HG02678 (cell line): ENCODE data around the gene MEPCE.
"Not testable (repeated sequence)": the region's sequence is repeated elsewhere in the genome, so short reads cannot be mapped to it uniquely, and the experiment has no call there.

Experiments used
- ATAC-seq: cut with Tn5 transposase; IDR thresholded peaks from one replicate; pipeline ENCODE4 v1.9.1; 2021; ENCODE audit warnings: mild to moderate bottlenecking, moderate library complexity; ENCODE audit not compliant: unreplicated experiment

Gene MEPCE

GRCh38 chr7:100433276-100433591 is 3.6 kb downstream of the MEPCE start:
- no peak for ATAC-seq

- no peak for ATAC-seq
Measured at GRCh38 chr7:100433592-100434296, 4.1 kb downstream of the MEPCE start.

GRCh38 chr7:100434297-100435144 is 4.9 kb downstream of the MEPCE start:
- no peak for ATAC-seq

- ATAC-seq, result peak; percentile 29
Measured at GRCh38 chr7:100435401-100436304, 6.0 kb downstream of the MEPCE start.

GRCh38 chr7:100437150-100438100 is 7.8 kb downstream of the MEPCE start:
- ATAC-seq, result no peak

- no peak for ATAC-seq
Measured at GRCh38 chr7:100438172-100438571, 8.5 kb downstream of the MEPCE start.

GRCh38 chr7:100438731-100439130 is 9.1 kb downstream of the MEPCE start:
- not testable (repeated sequence) for ATAC-seq

- not testable (repeated sequence) for ATAC-seq
Measured at GRCh38 chr7:100439244-100439643, 9.6 kb downstream of the MEPCE start.

GRCh38 chr7:100441641-100442535 is 12.3 kb downstream of the MEPCE start:
- no peak for ATAC-seq

- ATAC-seq, result no peak
Measured at GRCh38 chr7:100443096-100443840, 13.6 kb downstream of the MEPCE start.

- no peak for ATAC-seq
Measured at GRCh38 chr7:100444311-100445278, 15.0 kb downstream of the MEPCE start.

- ATAC-seq, result no peak
Measured at GRCh38 chr7:100446040-100446439, 16.4 kb downstream of the MEPCE start.

- not testable (repeated sequence) for ATAC-seq
Measured at GRCh38 chr7:100447363-100447762, 17.7 kb downstream of the MEPCE start.

- ATAC-seq, result no peak
Measured at GRCh38 chr7:100449190-100449795, 19.7 kb downstream of the MEPCE start.

GRCh38 chr7:100452513-100452912 is 22.9 kb downstream of the MEPCE start:
- ATAC-seq, result no peak

GRCh38 chr7:100453854-100454253 is 24.2 kb downstream of the MEPCE start:
- not testable (repeated sequence) for ATAC-seq

GRCh38 chr7:100455206-100455605 is 25.6 kb downstream of the MEPCE start:
- ATAC-seq, result no peak
